Renal cortex interstitium (tissue), 11 donors: ENCODE data around the gene SERBP1. TPM values are rescaled to one million over a fixed set of nuclear protein-coding genes. Genes with fewer than 3 reads are reported as not detected.
"Not testable (repeated sequence)": the region's sequence is repeated elsewhere in the genome, so short reads cannot be mapped to it uniquely, and the experiment has no call there.

Experiments used
- DNase-seq, 11 donors: peaks; one replicate each; pipeline ENCODE4 v3.0.0-alpha.2; 2013; ENCODE audit warnings: low read depth in 9 of 11, low spot score in 4 of 11; ENCODE audit errors: extremely low read depth in 1 of 11
- polyA plus RNA-seq, 3 donors: library from polyadenylated mRNA; unstranded; fragments of 120-200 nt; gene quantifications; one replicate each; pipeline ENCODE4 v1.2.1, GENCODE V29; 2013; ENCODE audit not compliant: insufficient read length in 3 of 3

The SERBP1 gene
- polyA plus RNA-seq, 3 donors: 370 to 429 (median 384) TPM

- no peak for DNase-seq
Measured at GRCh38 chr1:67457247-67457646, 27.0 kb upstream of the SERBP1 start.

GRCh38 chr1:67451815-67452214, 21.6 kb upstream of the SERBP1 start:
- no peak for DNase-seq

- no peak for DNase-seq
Measured at GRCh38 chr1:67451356-67451755, 21.2 kb upstream of the SERBP1 start.

GRCh38 chr1:67446893-67447292, 16.7 kb upstream of the SERBP1 start:
- DNase-seq: no peak

- not testable (repeated sequence) for DNase-seq
Measured at GRCh38 chr1:67446014-67446413, 15.8 kb upstream of the SERBP1 start.

- DNase-seq: no peak
Measured at GRCh38 chr1:67441739-67442281, 11.6 kb upstream of the SERBP1 start.

- peak in 1 of 11 donors; percentile 41 for DNase-seq
Measured at GRCh38 chr1:67441183-67441582, 11.0 kb upstream of the SERBP1 start.

- no peak for DNase-seq
Measured at GRCh38 chr1:67440339-67440738, 10.1 kb upstream of the SERBP1 start.

GRCh38 chr1:67439277-67440029, 9.3 kb upstream of the SERBP1 start:
- DNase-seq: no peak

GRCh38 chr1:67437961-67438360, 7.8 kb upstream of the SERBP1 start:
- no peak for DNase-seq

- DNase-seq: no peak
Measured at GRCh38 chr1:67436511-67437055, 6.4 kb upstream of the SERBP1 start.

GRCh38 chr1:67434491-67434890, 4.3 kb upstream of the SERBP1 start:
- no peak for DNase-seq

- DNase-seq: no peak
Measured at GRCh38 chr1:67433837-67434236, 3.6 kb upstream of the SERBP1 start.

GRCh38 chr1:67432745-67433144, 2.5 kb upstream of the SERBP1 start:
- no peak for DNase-seq

- no peak for DNase-seq
Measured at GRCh38 chr1:67431869-67432578, 1.8 kb upstream of the SERBP1 start.

- DNase-seq: no peak
Measured at GRCh38 chr1:67431156-67431765, 1.1 kb upstream of the SERBP1 start.

GRCh38 chr1:67429528-67430357, 459 bp downstream of the SERBP1 start:
- DNase-seq: no peak

GRCh38 chr1:67429011-67429527, 1.1 kb downstream of the SERBP1 start:
- DNase-seq: peak in 3 of 11 donors; percentile 9 to 30 (median 28)

GRCh38 chr1:67427947-67428346, 2.3 kb downstream of the SERBP1 start:
- no peak for DNase-seq
